ENCODE data around the gene CPNE2.

GRCh38 chr16:57165483-57165882 is 73.1 kb downstream of the CPNE2 start:
- no peak for TF ChIP-seq CTCF (IDR thresholded peaks at IDR 0.05; ENCODE audit: low read depth, low read length, missing input control)
- no peak for TF ChIP-seq GABPA (IDR thresholded peaks at IDR 0.05 in 1 of 2, conservative IDR thresholded peaks at IDR 0.05 in 1 of 2)
- no peak for TF ChIP-seq JUND (IDR thresholded peaks at IDR 0.05)
- TF ChIP-seq TAF1 (conservative IDR thresholded peaks at IDR 0.05): no peak
- TF ChIP-seq YY1 (IDR thresholded peaks at IDR 0.05): no peak
- no peak for TF ChIP-seq RAD21 (IDR thresholded peaks at IDR 0.05)
- no peak for TF ChIP-seq MAX (IDR thresholded peaks at IDR 0.05)
- no peak for TF ChIP-seq ZBTB33 (IDR thresholded peaks at IDR 0.05)
